ENCODE data around the gene TPGS1.

Gene TPGS1

DNA sequence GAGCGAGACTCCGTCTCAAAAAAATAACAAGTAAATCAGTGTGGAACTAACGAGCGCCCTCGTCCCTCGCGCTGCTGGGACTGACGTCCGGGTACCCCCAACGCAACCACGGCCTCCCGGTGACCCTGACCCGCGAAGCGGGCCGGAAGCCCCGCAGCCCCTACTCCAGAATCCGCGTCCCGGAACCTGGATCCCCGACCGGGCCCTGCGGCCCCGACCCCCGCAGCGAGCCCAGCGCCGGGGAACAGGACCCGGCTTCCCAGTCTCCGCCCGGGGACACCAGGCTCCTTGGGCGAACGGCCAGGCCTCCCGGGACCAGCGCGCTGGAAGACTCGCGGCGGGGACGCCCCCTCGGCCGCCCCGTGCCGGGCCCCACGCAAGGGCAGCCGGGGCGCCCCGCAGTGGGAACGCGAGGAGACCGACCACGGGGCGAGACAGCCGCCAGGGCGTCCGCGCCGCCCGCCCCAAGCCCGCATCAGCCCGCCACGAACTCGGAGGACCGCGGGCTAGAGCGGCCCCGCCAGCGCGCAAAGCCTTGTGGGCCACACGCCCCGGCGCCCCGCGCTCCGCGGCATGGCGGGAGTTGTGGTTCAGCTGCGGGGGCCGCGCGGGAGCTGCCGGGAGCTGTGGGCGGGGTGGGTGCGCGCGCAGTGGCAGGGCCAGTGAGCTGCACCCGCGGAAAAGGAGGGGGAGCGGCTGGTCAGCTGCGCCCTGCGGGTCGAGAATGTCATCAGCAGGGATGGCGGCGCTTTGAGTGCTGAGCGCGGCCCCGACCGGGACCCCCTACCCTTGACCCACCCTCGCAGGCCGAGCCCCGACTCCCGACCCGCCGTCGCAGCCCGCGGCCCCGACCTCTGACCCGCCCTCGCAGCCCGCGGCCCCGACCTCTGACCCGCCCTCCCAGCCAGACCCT is 18.5 kb upstream of the TPGS1 start:
- peaks cover 4% of the 10 kb centered on the region for H3K36me3 Mint-ChIP-seq (ENCODE audit: low read depth)
- peaks cover 40% of the 10 kb centered on the region for H3K4me1 Mint-ChIP-seq
- peak; percentile 99 for DNase-seq
- H3K9me3 Mint-ChIP-seq, result peaks cover 7% of the 10 kb centered on the region
- TF ChIP-seq, protein P1, sequence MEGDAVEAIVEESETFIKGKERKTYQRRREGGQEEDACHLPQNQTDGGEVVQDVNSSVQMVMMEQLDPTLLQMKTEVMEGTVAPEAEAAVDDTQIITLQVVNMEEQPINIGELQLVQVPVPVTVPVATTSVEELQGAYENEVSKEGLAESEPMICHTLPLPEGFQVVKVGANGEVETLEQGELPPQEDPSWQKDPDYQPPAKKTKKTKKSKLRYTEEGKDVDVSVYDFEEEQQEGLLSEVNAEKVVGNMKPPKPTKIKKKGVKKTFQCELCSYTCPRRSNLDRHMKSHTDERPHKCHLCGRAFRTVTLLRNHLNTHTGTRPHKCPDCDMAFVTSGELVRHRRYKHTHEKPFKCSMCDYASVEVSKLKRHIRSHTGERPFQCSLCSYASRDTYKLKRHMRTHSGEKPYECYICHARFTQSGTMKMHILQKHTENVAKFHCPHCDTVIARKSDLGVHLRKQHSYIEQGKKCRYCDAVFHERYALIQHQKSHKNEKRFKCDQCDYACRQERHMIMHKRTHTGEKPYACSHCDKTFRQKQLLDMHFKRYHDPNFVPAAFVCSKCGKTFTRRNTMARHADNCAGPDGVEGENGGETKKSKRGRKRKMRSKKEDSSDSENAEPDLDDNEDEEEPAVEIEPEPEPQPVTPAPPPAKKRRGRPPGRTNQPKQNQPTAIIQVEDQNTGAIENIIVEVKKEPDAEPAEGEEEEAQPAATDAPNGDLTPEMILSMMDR (IDR thresholded peaks at IDR 0.05), result no peak
- peaks cover 29% of the 10 kb centered on the region for H3K27me3 Mint-ChIP-seq (ENCODE audit: low read depth, poor library complexity)
- peak overlapping the region; percentile 54 for H3K27ac Mint-ChIP-seq
- peak overlapping the region; percentile 81 for H3K4me3 Mint-ChIP-seq

GRCh38 chr19:489418-490196 is 17.7 kb upstream of the TPGS1 start:
- DNase-seq, result no peak

DNA sequence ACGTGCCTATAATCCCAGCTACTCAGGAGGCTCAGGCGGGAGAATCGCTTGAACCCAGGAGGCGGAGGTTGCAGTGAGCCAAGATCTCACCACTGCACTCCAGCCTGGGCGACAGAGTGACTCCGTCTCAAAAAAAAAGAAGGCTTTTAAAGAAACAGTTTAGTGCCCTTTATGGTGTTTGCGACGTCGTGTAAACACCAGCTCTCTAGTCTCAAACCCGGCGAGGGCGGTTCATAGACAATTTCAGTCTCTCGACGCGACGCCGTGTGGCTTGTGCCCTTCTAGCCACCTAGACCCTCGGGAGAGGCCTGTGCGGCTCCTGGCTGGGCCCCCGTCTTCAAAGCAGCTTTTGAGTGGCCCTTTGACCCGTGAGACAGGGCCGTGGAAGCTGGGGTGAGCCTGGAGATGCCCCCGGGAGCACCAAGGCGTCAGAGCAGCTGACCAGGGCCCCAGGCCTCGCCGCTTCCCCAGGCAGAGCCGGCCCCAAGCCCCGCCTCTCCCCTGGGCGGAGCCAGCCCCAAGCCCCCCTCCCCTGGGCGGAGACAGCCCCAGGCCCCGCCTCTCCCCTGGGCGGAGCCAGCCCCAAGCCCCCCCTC is 16.1 kb upstream of the TPGS1 start:
- Mint-ChIP-seq H3K27me3 (ENCODE audit: low read depth, poor library complexity) (peaks cover 25% of the 10 kb centered on the region), H3K27ac (no peak overlapping the region), H3K9me3 (peaks cover 9% of the 10 kb centered on the region), H3K4me1 (peaks cover 28% of the 10 kb centered on the region), H3K36me3 (ENCODE audit: low read depth) (peaks cover 6% of the 10 kb centered on the region), H3K4me3 (no peak overlapping the region)
- no peak for DNase-seq
- TF ChIP-seq, protein P1 (IDR thresholded peaks at IDR 0.05), result no peak

More at GRCh38 chr19:489418-490196, 17.7 kb upstream of the TPGS1 start:
- Mint-ChIP-seq H3K36me3 (ENCODE audit: low read depth) (peaks cover 6% of the 10 kb centered on the region), H3K27ac (no peak overlapping the region), H3K9me3 (peaks cover 9% of the 10 kb centered on the region), H3K4me3 (peak overlapping the region; percentile 81), H3K27me3 (ENCODE audit: low read depth, poor library complexity) (peaks cover 30% of the 10 kb centered on the region), H3K4me1 (peaks cover 42% of the 10 kb centered on the region)
- TF ChIP-seq, protein P1 (IDR thresholded peaks at IDR 0.05), result no peak

- Mint-ChIP-seq H3K27ac (no peak overlapping the region), H3K36me3 (ENCODE audit: low read depth) (peaks cover 6% of the 10 kb centered on the region), H3K4me3 (no peak overlapping the region), H3K27me3 (ENCODE audit: low read depth, poor library complexity) (peaks cover 28% of the 10 kb centered on the region), H3K9me3 (peaks cover 9% of the 10 kb centered on the region), H3K4me1 (peaks cover 25% of the 10 kb centered on the region)
- peak; percentile 43 for DNase-seq
- TF ChIP-seq, protein P1 (IDR thresholded peaks at IDR 0.05), result no peak
Measured at GRCh38 chr19:492091-492531, 15.2 kb upstream of the TPGS1 start.

DNA sequence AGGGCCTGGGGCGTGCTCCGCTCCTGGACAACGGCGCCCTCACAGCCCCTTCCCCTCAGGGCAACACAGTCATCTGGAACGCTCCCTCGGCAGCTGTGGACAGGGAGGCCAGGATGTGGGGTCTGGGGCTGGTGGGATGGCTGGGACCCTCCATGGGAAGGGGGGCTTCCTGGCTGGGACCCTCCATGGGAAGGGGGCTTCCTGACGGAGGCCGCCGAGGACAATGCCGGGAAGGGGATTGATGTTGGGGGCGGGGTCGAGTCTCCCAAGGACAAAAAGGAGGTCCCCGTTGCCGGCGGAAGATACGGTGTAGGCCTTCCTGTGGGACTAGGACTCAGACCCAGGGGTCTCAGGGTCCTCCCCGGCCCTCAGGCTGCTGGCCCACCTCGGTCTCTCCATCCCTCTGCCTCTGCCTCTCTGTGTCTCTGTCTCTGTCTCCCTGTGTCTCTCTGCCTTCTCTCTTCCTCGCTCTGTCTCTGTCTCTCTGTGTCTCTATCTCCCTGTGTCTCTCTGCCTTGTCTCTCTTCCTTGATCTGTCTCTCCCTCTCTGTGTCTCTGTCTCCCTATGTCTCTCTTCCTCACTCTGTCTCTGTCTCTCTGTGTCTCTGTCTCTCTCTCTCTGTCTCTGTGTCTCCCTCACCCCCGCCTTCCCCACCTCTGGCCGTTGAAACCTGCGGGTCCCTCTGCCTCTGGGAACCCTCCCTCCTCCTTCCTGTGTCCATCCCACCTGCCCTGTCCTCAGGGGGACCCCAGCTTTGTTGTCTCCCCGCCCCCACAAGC is 13.7 kb upstream of the TPGS1 start:
- H3K36me3 Mint-ChIP-seq (ENCODE audit: low read depth), result peaks cover 6% of the 10 kb centered on the region
- peaks cover 40% of the 10 kb centered on the region for H3K27me3 Mint-ChIP-seq (ENCODE audit: low read depth, poor library complexity)
- peak overlapping the region; percentile 47 for H3K27ac Mint-ChIP-seq
- peaks cover 21% of the 10 kb centered on the region for H3K4me1 Mint-ChIP-seq
- no peak overlapping the region for H3K4me3 Mint-ChIP-seq
- H3K9me3 Mint-ChIP-seq, result peaks cover 9% of the 10 kb centered on the region
- no peak for DNase-seq
- TF ChIP-seq, protein P1 (IDR thresholded peaks at IDR 0.05), result no peak
